Trophoblast cell (in vitro differentiated cells and primary cell): ENCODE results near the gene ADH5.

ENCODE experiments used
- DNase-seq, 2 donors: peaks; one replicate each; pipeline ENCODE4 v3.0.0-alpha.2; 2016
- H2AFZ ChIP-seq: 2 replicates; pipeline ENCODE4 v1.6.1; 2013; ENCODE audit warnings: low read length, moderate library complexity, mild to moderate bottlenecking; ENCODE audit not compliant: insufficient read depth, poor library complexity
- H2AK5ac ChIP-seq: 2 replicates; pipeline ENCODE4 v1.6.1; 2013; ENCODE audit warnings: mild to moderate bottlenecking, low read length
- H2BK120ac ChIP-seq: 2 replicates; pipeline ENCODE4 v1.6.1; 2013; ENCODE audit warnings: low read length, mild to moderate bottlenecking, moderate library complexity; ENCODE audit not compliant: insufficient read depth, poor library complexity
- H2BK12ac ChIP-seq: 2 replicates; pipeline ENCODE4 v1.6.1; 2013; ENCODE audit warnings: mild to moderate bottlenecking, low read length, moderate library complexity
- H2BK5ac ChIP-seq: 2 replicates; pipeline ENCODE4 v1.6.1; 2013; ENCODE audit warnings: low read length, low read depth, moderate library complexity, mild to moderate bottlenecking; ENCODE audit not compliant: poor library complexity
- H3K14ac ChIP-seq: 2 replicates; pipeline ENCODE4 v1.6.1; 2013; ENCODE audit warnings: mild to moderate bottlenecking, low read length
- H3K18ac ChIP-seq: 2 replicates; pipeline ENCODE4 v1.6.1; 2013; ENCODE audit warnings: mild to moderate bottlenecking, low read length
- H3K23ac ChIP-seq: 2 replicates; pipeline ENCODE4 v1.6.1; 2013; ENCODE audit warnings: low read length
- H3K27ac ChIP-seq: 2 replicates; pipeline ENCODE4 v1.5.1; 2013; ENCODE audit warnings: low read depth, mild to moderate bottlenecking, inconsistent platforms, low read length, moderate library complexity
- H3K27me3 ChIP-seq: 2 replicates; pipeline ENCODE4 v1.6.1; 2013; ENCODE audit warnings: inconsistent platforms, mild to moderate bottlenecking, low read length, moderate library complexity; ENCODE audit not compliant: insufficient read depth
- H3K36me3 ChIP-seq, 2 experiments: 1 replicate in 1 of 2; 2 replicates in 1 of 2; pipeline ENCODE4 v1.6.1; 2013; ENCODE audit warnings: low read length in 2 of 2, mild to moderate bottlenecking in 2 of 2, moderate library complexity in 1 of 2; ENCODE audit not compliant: insufficient read depth in 2 of 2, control insufficient read depth in 1 of 2
- H3K4ac ChIP-seq: 2 replicates; pipeline ENCODE4 v1.6.1; 2013; ENCODE audit warnings: low read depth, mild to moderate bottlenecking, low read length, moderate library complexity
- H3K4me1 ChIP-seq, 2 experiments: 1 replicate in 1 of 2; 2 replicates in 1 of 2; pipeline ENCODE4 v1.6.1; 2013; ENCODE audit warnings: low read length in 2 of 2, mild to moderate bottlenecking in 2 of 2, moderate library complexity in 1 of 2; ENCODE audit not compliant: insufficient read depth in 2 of 2, control insufficient read depth in 1 of 2
- H3K4me2 ChIP-seq: 2 replicates; pipeline ENCODE4 v1.6.1; 2013; ENCODE audit warnings: inconsistent platforms, mild to moderate bottlenecking, low read length, moderate library complexity
- H3K4me3 ChIP-seq: 2 replicates; pipeline ENCODE4 v1.5.1; 2013; ENCODE audit warnings: mild to moderate bottlenecking, low read depth, low read length, inconsistent platforms
- H3K79me1 ChIP-seq: one replicate; pipeline ENCODE4 v1.6.1; 2013; ENCODE audit warnings: low read length
- H3K79me2 ChIP-seq: 2 replicates; pipeline ENCODE4 v1.6.1; 2013; ENCODE audit warnings: low read length, mild to moderate bottlenecking; ENCODE audit not compliant: control insufficient read depth, insufficient read depth, poor library complexity
- H3K9ac ChIP-seq: 2 replicates; pipeline ENCODE4 v1.6.1; 2013; ENCODE audit warnings: mild to moderate bottlenecking, low read length
- H3K9me3 ChIP-seq: 2 replicates; pipeline ENCODE4 v1.6.1; 2013; ENCODE audit warnings: low read depth, mild to moderate bottlenecking, control low read depth, inconsistent platforms, low read length; ENCODE audit not compliant: insufficient read depth
- H4K12ac ChIP-seq: 2 replicates; pipeline ENCODE4 v1.6.1; 2013; ENCODE audit warnings: low read depth, mild to moderate bottlenecking, low read length, moderate library complexity
- H4K8ac ChIP-seq: 2 replicates; pipeline ENCODE4 v1.6.1; 2013; ENCODE audit warnings: low read depth, mild to moderate bottlenecking, low read length, moderate library complexity
- H4K91ac ChIP-seq: one replicate; pipeline ENCODE4 v1.6.1; 2013; ENCODE audit warnings: low read depth, mild to moderate bottlenecking, low read length, moderate library complexity
- WGBS: extraction: QIAGEN DNeasy Blood & Tissue Kit; methylation state at CpG from one replicate; pipeline ENCODE4 v1.1.7; 2013; ENCODE audit warnings: missing lambda C conversion rate; ENCODE audit not compliant: insufficient read length, insufficient coverage; ENCODE audit errors: extremely low coverage; 5-methylcytosine and 5-hydroxymethylcytosine counted together

ADH5 gene

DNA sequence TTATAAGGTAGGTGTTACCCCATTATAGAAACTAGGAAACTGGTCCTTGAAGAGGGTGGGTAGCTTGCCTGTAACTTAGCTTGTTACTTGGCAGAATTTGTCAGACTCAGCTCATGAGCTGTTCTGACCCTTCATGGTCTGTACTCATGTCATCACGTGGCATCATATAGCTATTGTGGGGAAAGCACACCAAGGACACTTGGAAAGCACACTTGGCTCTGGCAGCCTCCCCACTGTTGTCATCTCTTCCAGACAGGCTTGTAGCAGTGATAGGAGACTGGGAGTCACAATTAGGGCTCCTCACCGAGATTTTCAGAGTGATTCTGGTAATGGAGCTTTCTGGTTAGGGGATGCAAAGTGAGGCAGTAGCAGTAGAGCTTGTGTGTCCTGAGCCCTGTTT lies 30.4 kb downstream of the ADH5 start:
- H2BK5ac ChIP-seq = peak overlapping the region; percentile 55
- H3K9ac ChIP-seq = no peak overlapping the region
- H2AFZ ChIP-seq = no peak overlapping the region
- H4K91ac ChIP-seq = peak overlapping the region; percentile 64
- no peak overlapping the region for H3K4me3 ChIP-seq
- H2BK120ac ChIP-seq = peak overlapping the region; percentile 52
- H3K4ac ChIP-seq = peak overlapping the region; percentile 26
- H3K27ac ChIP-seq = peak overlapping the region; percentile 98
- H2BK12ac ChIP-seq = peak overlapping the region; percentile 34
- H3K14ac ChIP-seq = peak overlapping the region; percentile 38
- peaks cover 2% of the 10 kb centered on the region for H3K79me2 ChIP-seq
- peak overlapping the region; percentile 28 for H3K18ac ChIP-seq
- WGBS = no CpG with 5 or more reads among the region's 2 CpGs
- H3K4me1 ChIP-seq = peaks cover 8 to 16% of the 10 kb centered on the region in 2 experiments
- H3K27me3 ChIP-seq = no peaks in the 10 kb centered on the region
- H3K79me1 ChIP-seq = peaks cover 19% of the 10 kb centered on the region
- no peaks in the 10 kb centered on the region for H3K9me3 ChIP-seq
- no peak overlapping the region for H3K23ac ChIP-seq
- H4K8ac ChIP-seq = peak overlapping the region; percentile 31
- no peak for DNase-seq
- no peak overlapping the region for H3K4me2 ChIP-seq
- H3K36me3 ChIP-seq = peaks cover 8 to 10% of the 10 kb centered on the region in 2 experiments
- H4K12ac ChIP-seq = no peak overlapping the region
- H2AK5ac ChIP-seq = peak overlapping the region; percentile 76

DNA sequence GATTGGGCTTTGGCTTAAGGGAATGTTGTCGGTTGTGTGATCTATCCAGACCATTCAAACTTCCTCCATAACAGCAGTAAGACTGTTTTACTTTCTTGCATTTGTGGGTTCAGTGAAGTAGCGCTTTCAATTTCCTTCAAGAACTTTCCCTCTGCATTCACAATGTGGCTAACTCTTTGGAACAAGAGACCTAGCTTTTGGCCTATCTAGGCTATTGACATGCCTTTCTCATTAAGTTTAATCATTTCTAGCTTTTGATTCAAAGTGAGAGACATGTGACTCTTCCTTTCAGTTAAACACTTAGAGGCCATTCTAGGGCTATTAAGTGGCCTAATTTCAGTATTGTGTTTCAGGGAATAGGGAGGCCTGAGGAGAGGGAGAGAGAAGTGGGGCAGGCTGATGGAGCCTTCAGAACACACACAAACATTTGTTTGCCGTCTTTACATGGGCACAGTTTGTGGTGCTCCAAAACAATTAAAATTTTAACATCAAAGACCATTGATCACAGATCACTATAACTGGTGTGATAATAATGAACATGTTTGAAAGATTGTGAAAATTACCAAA lies 34.1 kb downstream of the ADH5 start:
- no peak overlapping the region for H4K8ac ChIP-seq
- no peak overlapping the region for H3K4me3 ChIP-seq
- no peak overlapping the region for H2BK12ac ChIP-seq
- no peak overlapping the region for H3K4me2 ChIP-seq
- H3K79me2 ChIP-seq = no peaks in the 10 kb centered on the region
- no peak overlapping the region for H2BK120ac ChIP-seq
- peaks cover 6 to 8% of the 10 kb centered on the region in 2 experiments for H3K4me1 ChIP-seq
- no peak overlapping the region for H2AFZ ChIP-seq
- DNase-seq = no peak
- no peak overlapping the region for H3K4ac ChIP-seq
- no peak overlapping the region for H3K14ac ChIP-seq
- peaks cover 20 to 23% of the 10 kb centered on the region in 2 experiments for H3K36me3 ChIP-seq
- no peak overlapping the region for H2AK5ac ChIP-seq
- H4K91ac ChIP-seq = no peak overlapping the region
- no peak overlapping the region for H2BK5ac ChIP-seq
- no peak overlapping the region for H3K23ac ChIP-seq
- WGBS = no CpG with 5 or more reads among the region's 3 CpGs
- H3K9ac ChIP-seq = no peak overlapping the region
- no peak overlapping the region for H3K27ac ChIP-seq
- H3K79me1 ChIP-seq = peaks cover 9% of the 10 kb centered on the region
- H4K12ac ChIP-seq = no peak overlapping the region
- H3K18ac ChIP-seq = no peak overlapping the region
- no peaks in the 10 kb centered on the region for H3K27me3 ChIP-seq
- no peaks in the 10 kb centered on the region for H3K9me3 ChIP-seq

DNA sequence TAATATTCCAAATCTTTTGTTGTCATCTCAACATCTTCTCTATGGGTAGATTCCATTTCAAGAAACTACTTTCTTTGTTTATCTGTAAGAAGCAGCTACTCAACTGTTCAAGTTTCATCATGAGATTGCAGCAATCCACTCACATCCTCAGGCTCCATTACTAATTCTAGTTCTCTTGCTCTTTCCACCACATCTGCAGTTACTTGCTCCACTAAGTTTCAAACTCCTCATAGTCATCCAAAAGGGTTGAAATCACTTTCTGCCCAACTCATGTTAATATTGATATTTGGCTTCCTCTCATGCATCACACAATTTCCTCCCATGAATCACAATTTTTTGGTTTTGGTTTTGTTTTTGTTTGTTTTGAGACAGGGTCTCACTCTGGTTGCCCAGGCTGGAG lies 35.7 kb downstream of the ADH5 start:
- Histone ChIP-seq H3K79me2 (no peaks in the 10 kb centered on the region), H3K27me3 (no peaks in the 10 kb centered on the region), H3K9ac (no peak overlapping the region)

DNA sequence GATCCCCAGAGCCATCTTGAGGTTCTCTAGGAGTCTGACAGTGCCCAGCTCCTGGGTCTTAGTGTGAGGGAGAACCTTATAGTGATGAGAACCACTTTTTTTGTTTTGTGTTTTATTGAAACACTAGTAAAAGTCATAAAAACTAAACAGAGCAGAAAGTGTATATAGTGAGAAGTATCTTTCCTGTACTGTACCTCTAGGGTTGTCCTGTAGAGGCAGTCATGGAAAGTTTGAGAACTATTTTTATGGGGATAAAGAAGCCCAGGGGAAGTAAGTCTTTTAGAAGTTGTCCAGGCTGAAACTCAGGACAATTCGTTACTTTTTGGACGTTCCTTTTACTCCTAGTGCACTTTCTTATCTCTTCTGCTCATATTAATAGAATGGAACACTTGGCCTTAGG lies 40.9 kb downstream of the ADH5 start:
- Histone ChIP-seq H3K23ac (no peak overlapping the region), H3K4ac (no peak overlapping the region), H3K27ac (no peak overlapping the region), H3K4me3 (no peak overlapping the region), H3K27me3 (no peaks in the 10 kb centered on the region), H2AFZ (no peak overlapping the region), H3K79me1 (no peaks in the 10 kb centered on the region), H4K12ac (no peak overlapping the region), H3K9ac (no peak overlapping the region), H3K9me3 (no peaks in the 10 kb centered on the region), H3K18ac (no peak overlapping the region), H3K4me2 (no peak overlapping the region), H2BK120ac (no peak overlapping the region), H3K14ac (no peak overlapping the region), H2BK12ac (no peak overlapping the region), H2AK5ac (no peak overlapping the region), H3K36me3 (peaks cover 17 to 21% of the 10 kb centered on the region in 2 experiments), H3K4me1 (no peaks in the 10 kb centered on the region), H2BK5ac (no peak overlapping the region), H3K79me2 (no peaks in the 10 kb centered on the region), H4K91ac (no peak overlapping the region), H4K8ac (no peak overlapping the region)
- no CpG with 5 or more reads among the region's 2 CpGs for WGBS
- DNase-seq = no peak

More for the DNA sequence above, 35.7 kb downstream of the ADH5 start:
- no peak overlapping the region for H3K18ac ChIP-seq
- peaks cover 17 to 22% of the 10 kb centered on the region in 2 experiments for H3K36me3 ChIP-seq
- H3K23ac ChIP-seq = no peak overlapping the region
- H4K12ac ChIP-seq = no peak overlapping the region
- no peak overlapping the region for H2BK5ac ChIP-seq
- peaks cover 0 to 2% of the 10 kb centered on the region in 2 experiments for H3K4me1 ChIP-seq
- H2BK120ac ChIP-seq = no peak overlapping the region
- H4K8ac ChIP-seq = no peak overlapping the region
- H3K4ac ChIP-seq = no peak overlapping the region
- DNase-seq = no peak
- H3K79me1 ChIP-seq = peaks cover 2% of the 10 kb centered on the region
- H3K4me2 ChIP-seq = no peak overlapping the region
- H3K4me3 ChIP-seq = no peak overlapping the region
- H2AK5ac ChIP-seq = no peak overlapping the region
- no peak overlapping the region for H3K14ac ChIP-seq
- no peaks in the 10 kb centered on the region for H3K9me3 ChIP-seq
- no peak overlapping the region for H3K27ac ChIP-seq
- no peak overlapping the region for H2AFZ ChIP-seq
- no peak overlapping the region for H4K91ac ChIP-seq
- H2BK12ac ChIP-seq = no peak overlapping the region
